Neuron (in vitro differentiated cells): ENCODE results near the gene ATXN10.

Experiments
- H2AFZ ChIP-seq: one replicate; pipeline ENCODE4 v1.6.1; 2013; ENCODE audit warnings: low read depth, mild to moderate bottlenecking, inconsistent platforms, low read length, moderate library complexity
- H3K27me3 ChIP-seq: one replicate; pipeline ENCODE4 v1.6.1; 2013; ENCODE audit warnings: low read length; ENCODE audit not compliant: insufficient read depth
- H3K36me3 ChIP-seq: one replicate; pipeline ENCODE4 v1.6.1; 2013; ENCODE audit warnings: low read length; ENCODE audit not compliant: insufficient read depth
- H3K4me1 ChIP-seq: one replicate; pipeline ENCODE4 v1.6.1; 2013; ENCODE audit warnings: low read length; ENCODE audit not compliant: insufficient read depth
- H3K4me3 ChIP-seq: 2 replicates; pipeline ENCODE4 v1.5.1; 2013; ENCODE audit warnings: mild to moderate bottlenecking, low read length, moderate library complexity
- H3K9me3 ChIP-seq: one replicate; pipeline ENCODE4 v1.6.1; 2013; ENCODE audit warnings: low read length

ATXN10 gene

GRCh38 chr22:45866126-45866645, 194.6 kb downstream of the ATXN10 start:
- Histone ChIP-seq H3K36me3 (no peaks in the 10 kb centered on the region), H3K27me3 (no peaks in the 10 kb centered on the region), H3K4me3 (no peak overlapping the region), H3K4me1 (peaks cover 18% of the 10 kb centered on the region), H2AFZ (no peak overlapping the region), H3K9me3 (peaks cover 7% of the 10 kb centered on the region)

GRCh38 chr22:45866646-45867117, 195.0 kb downstream of the ATXN10 start:
- H3K9me3 ChIP-seq, result peaks cover 7% of the 10 kb centered on the region
- H3K4me3 ChIP-seq, result no peak overlapping the region
- no peak overlapping the region for H2AFZ ChIP-seq
- H3K27me3 ChIP-seq, result no peaks in the 10 kb centered on the region
- peaks cover 18% of the 10 kb centered on the region for H3K4me1 ChIP-seq
- H3K36me3 ChIP-seq, result no peaks in the 10 kb centered on the region

GRCh38 chr22:45867118-45867905, 195.7 kb downstream of the ATXN10 start:
- H3K27me3 ChIP-seq, result no peaks in the 10 kb centered on the region
- no peak overlapping the region for H3K4me3 ChIP-seq
- H3K36me3 ChIP-seq, result no peaks in the 10 kb centered on the region
- peaks cover 18% of the 10 kb centered on the region for H3K4me1 ChIP-seq
- no peak overlapping the region for H2AFZ ChIP-seq
- peaks cover 6% of the 10 kb centered on the region for H3K9me3 ChIP-seq

GRCh38 chr22:45867906-45868555, 196.4 kb downstream of the ATXN10 start:
- Histone ChIP-seq H3K4me3 (no peak overlapping the region), H2AFZ (no peak overlapping the region), H3K4me1 (peaks cover 18% of the 10 kb centered on the region), H3K36me3 (no peaks in the 10 kb centered on the region), H3K27me3 (no peaks in the 10 kb centered on the region), H3K9me3 (peaks cover 10% of the 10 kb centered on the region)

- H3K27me3 ChIP-seq, result no peaks in the 10 kb centered on the region
- no peak overlapping the region for H3K4me3 ChIP-seq
- H3K4me1 ChIP-seq, result peaks cover 16% of the 10 kb centered on the region
- no peaks in the 10 kb centered on the region for H3K36me3 ChIP-seq
- no peak overlapping the region for H2AFZ ChIP-seq
- H3K9me3 ChIP-seq, result peaks cover 10% of the 10 kb centered on the region
Measured at GRCh38 chr22:45868571-45869339, 197.1 kb downstream of the ATXN10 start.

GRCh38 chr22:45869340-45869847, 197.8 kb downstream of the ATXN10 start:
- peaks cover 10% of the 10 kb centered on the region for H3K9me3 ChIP-seq
- H3K4me3 ChIP-seq, result no peak overlapping the region
- H3K27me3 ChIP-seq, result no peaks in the 10 kb centered on the region
- no peaks in the 10 kb centered on the region for H3K36me3 ChIP-seq
- H3K4me1 ChIP-seq, result peaks cover 10% of the 10 kb centered on the region
- no peak overlapping the region for H2AFZ ChIP-seq

- peaks cover 10% of the 10 kb centered on the region for H3K9me3 ChIP-seq
- H3K4me1 ChIP-seq, result peaks cover 4% of the 10 kb centered on the region
- H3K4me3 ChIP-seq, result no peak overlapping the region
- H3K36me3 ChIP-seq, result no peaks in the 10 kb centered on the region
- no peaks in the 10 kb centered on the region for H3K27me3 ChIP-seq
- no peak overlapping the region for H2AFZ ChIP-seq
Measured at GRCh38 chr22:45870011-45870410, 198.4 kb downstream of the ATXN10 start.

GRCh38 chr22:45871721-45872120, 200.1 kb downstream of the ATXN10 start:
- Histone ChIP-seq H3K4me3 (no peak overlapping the region), H3K4me1 (no peaks in the 10 kb centered on the region), H2AFZ (no peak overlapping the region), H3K36me3 (no peaks in the 10 kb centered on the region), H3K9me3 (peaks cover 10% of the 10 kb centered on the region), H3K27me3 (no peaks in the 10 kb centered on the region)

GRCh38 chr22:45872659-45873263, 201.1 kb downstream of the ATXN10 start:
- Histone ChIP-seq H3K4me1 (peaks cover 1% of the 10 kb centered on the region), H3K9me3 (peaks cover 6% of the 10 kb centered on the region), H2AFZ (no peak overlapping the region), H3K27me3 (no peaks in the 10 kb centered on the region), H3K4me3 (no peak overlapping the region), H3K36me3 (no peaks in the 10 kb centered on the region)

GRCh38 chr22:45876136-45877035, 204.8 kb downstream of the ATXN10 start:
- no peak overlapping the region for H2AFZ ChIP-seq
- peaks cover 34% of the 10 kb centered on the region for H3K4me1 ChIP-seq
- H3K9me3 ChIP-seq, result peaks cover 5% of the 10 kb centered on the region
- no peaks in the 10 kb centered on the region for H3K27me3 ChIP-seq
- H3K4me3 ChIP-seq, result no peak overlapping the region
- no peaks in the 10 kb centered on the region for H3K36me3 ChIP-seq

- peaks cover 40% of the 10 kb centered on the region for H3K4me1 ChIP-seq
- H2AFZ ChIP-seq, result no peak overlapping the region
- H3K36me3 ChIP-seq, result no peaks in the 10 kb centered on the region
- peaks cover 5% of the 10 kb centered on the region for H3K9me3 ChIP-seq
- no peaks in the 10 kb centered on the region for H3K27me3 ChIP-seq
- no peak overlapping the region for H3K4me3 ChIP-seq
Measured at GRCh38 chr22:45877036-45877380, 205.4 kb downstream of the ATXN10 start.

- no peak overlapping the region for H2AFZ ChIP-seq
- H3K36me3 ChIP-seq, result no peaks in the 10 kb centered on the region
- no peak overlapping the region for H3K4me3 ChIP-seq
- H3K4me1 ChIP-seq, result peaks cover 44% of the 10 kb centered on the region
- peaks cover 1% of the 10 kb centered on the region for H3K9me3 ChIP-seq
- no peaks in the 10 kb centered on the region for H3K27me3 ChIP-seq
Measured at GRCh38 chr22:45877651-45878050, 206.0 kb downstream of the ATXN10 start.
